B cell (primary cell): Measurements from ENCODE around the gene PAM16. TPM values are rescaled to one million over a fixed set of nuclear protein-coding genes. Genes with fewer than 3 reads are reported as not detected.
A peak's percentile ranks its signal among the peaks of the same experiment; 100 is the strongest.

Experiments used
- ATAC-seq: fragments of 200-7000 bp; cut with Tn5 transposase; one replicate; pipeline ENCODE4 v1.10.0; 2021; ENCODE audit warnings: low read depth, mild to moderate bottlenecking, moderate number of reproducible peaks, moderate library complexity
- CTCF ChIA-PET: fragments of 350-600 bp; sonication (Branson Sonifier 250); formaldehyde crosslinking; loops from one replicate; lab custom pipeline; 2021; ENCODE audit warnings: antibody characterized with exemption, inconsistent platforms; lab: Charles Lee
- POLR2A ChIA-PET: fragments of 350-600 bp; sonication (Branson Sonifier 250); formaldehyde crosslinking; loops from one replicate; lab custom pipeline; 2021; ENCODE audit warnings: antibody characterized with exemption; lab: Charles Lee
- DNase-seq: peaks from one replicate; pipeline ENCODE4 v3.0.0; 2013
- H2AFZ ChIP-seq: 2 replicates; pipeline ENCODE4 v1.6.1; 2012; ENCODE audit warnings: mild to moderate bottlenecking, low read depth, low read length; ENCODE audit not compliant: insufficient read depth, poor library complexity, severe bottlenecking
- H3K27ac ChIP-seq, 2 donors: 1 replicate in 1 of 2; 2 replicates in 1 of 2; pipeline ENCODE4 v1.5.1; 2012 to 2013; ENCODE audit warnings: low read length in 2 of 2, mild to moderate bottlenecking in 2 of 2, moderate library complexity in 1 of 2
- H3K27me3 ChIP-seq, 4 experiments: fragments of 200-600 bp in 1 of 4; sonication (generic) in 1 of 4; replicated peaks in 1 of 4; 1 replicate in 2 of 4; 2 replicates in 2 of 4; pipeline versions ENCODE4 v1.6.1 to v1.7.0; 2013 to 2016; ENCODE audit warnings: low read length in 3 of 4, mild to moderate bottlenecking in 2 of 4, mixed read lengths in 1 of 4, moderate library complexity in 1 of 4; ENCODE audit not compliant: insufficient read depth in 4 of 4, control insufficient read depth in 3 of 4; ENCODE audit errors: control extremely low read depth in 1 of 4
- H3K36me3 ChIP-seq, 2 experiments: replicated peaks in 1 of 2; 1 replicate in 1 of 2; 2 replicates in 1 of 2; pipeline versions ENCODE4 v1.6.1 to v1.7.1; 2013; ENCODE audit warnings: low read length in 1 of 2; ENCODE audit not compliant: insufficient read depth in 2 of 2, control insufficient read depth in 1 of 2; ENCODE audit errors: control extremely low read depth in 1 of 2, extremely low read depth in 1 of 2
- H3K4me1 ChIP-seq, 2 donors: fragments of 200-600 bp in 1 of 2; sonication (generic) in 1 of 2; 1 replicate in 1 of 2; 2 replicates in 1 of 2; pipeline versions ENCODE4 v1.5.1 to v1.6.1; 2013 to 2017; ENCODE audit warnings: low read length in 2 of 2; ENCODE audit not compliant: control insufficient read depth in 2 of 2, insufficient read depth in 2 of 2
- H3K4me2 ChIP-seq: replicated peaks from 2 replicates; pipeline ENCODE3; 2012; ENCODE audit warnings: mild to moderate bottlenecking, low read depth, low read length; ENCODE audit not compliant: poor library complexity, severe bottlenecking
- H3K4me3 ChIP-seq, 5 experiments: fragments of 200-600 bp in 1 of 5; sonication (generic) in 1 of 5; 1 replicate in 3 of 5; 2 replicates in 2 of 5; pipeline versions ENCODE4 v1.5.1 to v1.7.0; 2011 to 2016; ENCODE audit warnings: low read length in 4 of 5, mild to moderate bottlenecking in 4 of 5, low read depth in 2 of 5, control low read depth in 1 of 5, moderate library complexity in 1 of 5; ENCODE audit not compliant: insufficient read depth in 1 of 5; ENCODE audit errors: control extremely low read depth in 1 of 5, extremely low read depth in 1 of 5
- H3K79me2 ChIP-seq: fragments of 200-600 bp; sonication (generic); one replicate; pipeline ENCODE4 v1.6.0; 2016; ENCODE audit warnings: low read length; ENCODE audit not compliant: control insufficient read depth, insufficient read depth
- H3K9ac ChIP-seq: fragments of 200-600 bp; sonication (generic); 2 replicates; pipeline ENCODE4 v1.6.1; 2017; ENCODE audit warnings: mild to moderate bottlenecking, low read length, moderate library complexity
- H3K9me3 ChIP-seq, 3 donors: one replicate each; pipeline versions ENCODE4 v1.6.1 to v1.7.1; 2013; ENCODE audit warnings: low read length in 2 of 3; ENCODE audit not compliant: control insufficient read depth in 2 of 3, insufficient read depth in 1 of 3; ENCODE audit errors: control extremely low read depth in 1 of 3
- H4K20me1 ChIP-seq: 2 replicates; pipeline ENCODE4 v1.6.0; 2012; ENCODE audit warnings: mild to moderate bottlenecking, low read length; ENCODE audit not compliant: insufficient read depth, control insufficient read depth, poor library complexity, severe bottlenecking
- H3K27ac Mint-ChIP-seq: one replicate; pipeline ENCODE4 v1.8.0; 2021; ENCODE audit warnings: mixed read lengths
- H3K27me3 Mint-ChIP-seq: one replicate; pipeline ENCODE4 v1.8.0; 2021; ENCODE audit warnings: mixed read lengths
- H3K4me1 Mint-ChIP-seq: one replicate; pipeline ENCODE4 v1.8.0; 2021; ENCODE audit warnings: mixed read lengths
- H3K4me3 Mint-ChIP-seq: one replicate; pipeline ENCODE4 v1.8.0; 2021; ENCODE audit warnings: mixed read lengths
- H3K9me3 Mint-ChIP-seq: one replicate; pipeline ENCODE4 v1.8.0; 2022; ENCODE audit warnings: mixed read lengths; ENCODE audit not compliant: insufficient read depth
- EZH2 ChIP-seq: IDR thresholded peaks from 2 replicates; pipeline ENCODE4 v1.6.1; 2012; ENCODE audit warnings: borderline replicate concordance, low read depth, mild to moderate bottlenecking, moderate library complexity, low read length; ENCODE audit not compliant: insufficient read depth, poor library complexity, severe bottlenecking
- WGBS: methylation state at CpG from one replicate; pipeline ENCODE4 v1.1.5; 2013; ENCODE audit warnings: missing lambda C conversion rate; ENCODE audit not compliant: insufficient coverage; 5-methylcytosine and 5-hydroxymethylcytosine counted together
- intact Hi-C: fragments of 100-400 bp; cut with micrococcal nuclease; formaldehyde crosslinking; loops from one replicate; pipeline ENCODE4 v1.10.0; 2022
- polyA plus RNA-seq: library from polyadenylated mRNA; depleted of rRNA; stranded (reverse); fragments of >200 nt; gene quantifications from 2 replicates; pipeline ENCODE4 v1.2.3, GENCODE V29; 2012
- total RNA-seq, 2 donors: library from RNA; stranded (reverse); fragments of 120-200 nt in 1 of 2; gene quantifications; 1 replicate in 1 of 2; 2 replicates in 1 of 2; pipeline versions ENCODE4 v1.2.3 to v1.2.4, GENCODE V29; 2013 to 2022
- TF ChIP-seq, protein P1 (sequence below): fragments of 200-600 bp; IDR thresholded peaks from one replicate; pipeline ENCODE4 v1.8.0; 2022; ENCODE audit warnings: antibody characterized with exemption, mild to moderate bottlenecking

The PAM16 gene
- total and polyA plus RNA-seq, 2 donors (not counting 1 experiment from before 2014, with no cell fraction given), result 57.3 to 64.1 TPM

DNA sequence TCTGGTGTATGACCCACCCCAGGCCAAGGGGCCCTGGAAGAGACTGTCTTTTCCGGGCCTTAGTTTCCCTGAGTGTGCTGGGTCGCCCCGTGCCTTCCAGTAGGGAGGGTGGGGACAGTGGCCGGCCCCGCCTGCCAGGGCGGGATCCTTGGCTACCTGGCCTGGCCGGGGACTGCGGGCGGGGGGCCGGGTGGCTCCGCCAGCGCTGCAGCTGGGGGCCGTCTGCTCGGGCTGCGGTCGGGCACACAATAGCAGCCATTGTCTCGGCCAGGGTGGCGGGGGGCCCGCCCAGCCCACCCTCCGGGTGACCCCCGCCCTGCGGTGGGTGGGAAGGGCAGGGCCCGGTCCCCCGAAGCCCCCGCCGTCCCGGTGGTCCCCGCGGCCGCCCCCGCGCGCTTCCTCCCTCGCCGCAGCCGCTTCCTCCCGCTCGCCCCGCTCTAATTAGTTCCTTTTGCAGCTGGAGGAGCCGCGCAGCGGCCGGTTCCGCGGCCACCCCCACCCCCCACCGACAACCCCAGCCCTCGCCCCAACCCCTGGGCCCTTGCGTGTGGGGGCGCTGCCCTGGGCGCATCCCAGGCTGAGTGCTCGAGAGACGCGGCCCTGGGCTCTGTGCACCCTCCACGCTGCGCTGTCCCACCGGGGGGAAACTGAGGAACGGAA, 23.6 kb downstream of the PAM16 start:
- peaks cover 0 to 20% (median 0%) of the 10 kb centered on the region in 4 experiments for H3K27me3 ChIP-seq
- intact Hi-C loops, result loop anchor here (2.0 kb wide), 2 partner anchors 389 to 637 kb away; no protein-coding TSS in a partner anchor
- ChIA-PET POLR2A (interaction anchor here (0.7 kb wide), 1 partner anchor 56 kb away, joined by 5 read pairs; no protein-coding TSS in a partner anchor), CTCF (interaction anchor here (0.5 to 10.0 kb wide), 10 partner anchors 16 to 1516 kb away, joined by 3 to 165 read pairs (median 4); partner anchors contain the start of genes GLIS2 and TFAP4)
- no peak for DNase-seq
- no peak overlapping the region for H3K27ac ChIP-seq
- H3K4me2 ChIP-seq, result peak overlapping the region; percentile 99
- Mint-ChIP-seq H3K4me3 (peak overlapping the region; percentile 65), H3K9me3 (no peaks in the 10 kb centered on the region), H3K27ac (no peak overlapping the region), H3K27me3 (peaks cover 3% of the 10 kb centered on the region), H3K4me1 (peaks cover 9% of the 10 kb centered on the region)
- peak overlapping the region; percentile 62 for H3K9ac ChIP-seq
- peaks cover 16 to 24% of the 10 kb centered on the region in 2 donors for H3K4me1 ChIP-seq
- H3K79me2 ChIP-seq, result no peaks in the 10 kb centered on the region
- H3K9me3 ChIP-seq, result no peaks in the 10 kb centered on the region
- no peaks in the 10 kb centered on the region for H4K20me1 ChIP-seq
- H2AFZ ChIP-seq, result peak overlapping the region; percentile 78
- TF ChIP-seq EZH2, result no peak
- TF ChIP-seq, protein P1, sequence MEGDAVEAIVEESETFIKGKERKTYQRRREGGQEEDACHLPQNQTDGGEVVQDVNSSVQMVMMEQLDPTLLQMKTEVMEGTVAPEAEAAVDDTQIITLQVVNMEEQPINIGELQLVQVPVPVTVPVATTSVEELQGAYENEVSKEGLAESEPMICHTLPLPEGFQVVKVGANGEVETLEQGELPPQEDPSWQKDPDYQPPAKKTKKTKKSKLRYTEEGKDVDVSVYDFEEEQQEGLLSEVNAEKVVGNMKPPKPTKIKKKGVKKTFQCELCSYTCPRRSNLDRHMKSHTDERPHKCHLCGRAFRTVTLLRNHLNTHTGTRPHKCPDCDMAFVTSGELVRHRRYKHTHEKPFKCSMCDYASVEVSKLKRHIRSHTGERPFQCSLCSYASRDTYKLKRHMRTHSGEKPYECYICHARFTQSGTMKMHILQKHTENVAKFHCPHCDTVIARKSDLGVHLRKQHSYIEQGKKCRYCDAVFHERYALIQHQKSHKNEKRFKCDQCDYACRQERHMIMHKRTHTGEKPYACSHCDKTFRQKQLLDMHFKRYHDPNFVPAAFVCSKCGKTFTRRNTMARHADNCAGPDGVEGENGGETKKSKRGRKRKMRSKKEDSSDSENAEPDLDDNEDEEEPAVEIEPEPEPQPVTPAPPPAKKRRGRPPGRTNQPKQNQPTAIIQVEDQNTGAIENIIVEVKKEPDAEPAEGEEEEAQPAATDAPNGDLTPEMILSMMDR, result no peak
- WGBS, result 4% methylated on average over 43 of the region's 57 CpGs
- ATAC-seq, result peak; percentile 21
- H3K4me3 ChIP-seq, result peak overlapping the region in 4 of 5 experiments; percentile 46 to 67 (median 54)
- no peaks in the 10 kb centered on the region for H3K36me3 ChIP-seq

DNA sequence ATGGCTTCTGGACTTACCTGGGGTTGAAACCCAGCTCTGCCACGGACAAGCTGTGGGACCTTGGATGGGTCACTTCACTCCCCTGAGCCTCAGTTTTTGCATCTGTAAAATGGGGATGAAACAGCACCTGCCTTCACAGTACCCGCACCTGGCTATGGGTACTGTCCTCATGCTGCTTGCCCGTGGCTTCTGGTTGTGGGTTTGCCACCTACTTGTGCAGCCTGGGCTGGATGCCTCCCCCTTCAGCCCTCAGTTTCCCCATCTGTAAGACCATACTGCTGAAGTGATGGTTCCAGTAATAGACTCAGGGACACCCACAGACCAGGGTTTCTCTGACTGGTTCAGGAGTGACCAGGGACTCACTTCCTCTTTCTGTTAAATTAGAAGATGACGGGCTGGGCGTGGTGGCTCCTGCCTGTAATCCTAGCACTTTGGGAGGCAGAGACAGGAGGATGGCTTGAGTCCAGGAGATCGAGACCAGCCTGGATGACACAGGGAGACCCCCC, 25.8 kb downstream of the PAM16 start:
- WGBS, result 50% methylated on average over 1 of the region's 6 CpGs
- ATAC-seq, result no peak

More for the DNA sequence above, 25.8 kb downstream of the PAM16 start:
- Mint-ChIP-seq H3K4me3 (peak overlapping the region; percentile 14), H3K4me1 (peaks cover 9% of the 10 kb centered on the region), H3K27ac (no peak overlapping the region), H3K9me3 (no peaks in the 10 kb centered on the region), H3K27me3 (peaks cover 3% of the 10 kb centered on the region)
- ChIA-PET CTCF (interaction anchor here (0.6 to 10.0 kb wide), 4 partner anchors 9 to 113 kb away, joined by 4 to 165 read pairs (median 78); partner anchors contain the start of gene GLIS2), POLR2A (no interaction called here)
- H3K4me3 ChIP-seq, result no peak overlapping the region
- H3K4me2 ChIP-seq, result no peak overlapping the region
- intact Hi-C loops, result no loop called here
- TF ChIP-seq, protein P1, result no peak
- TF ChIP-seq EZH2, result no peak
- H2AFZ ChIP-seq, result no peak overlapping the region
- no peak overlapping the region for H3K9ac ChIP-seq
- no peaks in the 10 kb centered on the region for H4K20me1 ChIP-seq
- no peaks in the 10 kb centered on the region for H3K36me3 ChIP-seq
- no peaks in the 10 kb centered on the region for H3K9me3 ChIP-seq
- no peak overlapping the region for H3K27ac ChIP-seq
- peak; percentile 50 for DNase-seq
- H3K79me2 ChIP-seq, result no peaks in the 10 kb centered on the region
- peaks cover 0 to 15% (median 0%) of the 10 kb centered on the region in 4 experiments for H3K27me3 ChIP-seq
- H3K4me1 ChIP-seq, result peaks cover 16 to 24% of the 10 kb centered on the region in 2 donors
